ENCODE results near the gene SLF2. TPM values are rescaled to one million over a fixed set of nuclear protein-coding genes. Genes with fewer than 3 reads are reported as not detected.

Gene SLF2
- total RNA-seq, 2 donors from 2014 or later, result 47.4 to 52.6 TPM

DNA sequence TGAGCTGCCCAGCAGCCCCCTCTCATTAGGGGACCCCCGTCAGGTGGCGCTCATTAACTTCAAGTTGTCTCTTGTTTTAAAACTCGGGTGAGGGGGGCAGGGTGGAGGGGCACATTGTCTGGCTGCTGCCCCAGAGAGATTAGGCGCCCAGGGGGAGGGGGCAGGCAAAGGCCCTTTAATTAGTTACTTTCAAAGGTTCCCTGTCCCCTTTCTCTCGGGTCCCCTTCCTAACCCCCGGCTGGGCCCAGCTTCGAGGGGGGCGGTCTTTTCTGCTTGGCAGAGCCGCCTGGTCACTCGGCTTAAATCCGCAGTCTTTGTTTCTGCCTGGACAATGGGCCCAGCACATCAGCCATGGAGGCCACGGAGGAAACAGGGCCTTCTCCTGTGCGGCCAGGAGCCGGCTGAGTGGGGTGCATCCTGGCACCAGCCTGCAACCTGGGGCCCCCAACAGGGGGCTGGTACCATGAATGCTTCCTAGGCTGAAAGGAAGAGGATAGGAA lies 38.9 kb upstream of the SLF2 start:
- DNase-seq, result no peak
- H3K4me3 Mint-ChIP-seq, result no peak overlapping the region
- no peaks in the 10 kb centered on the region for H3K9me3 Mint-ChIP-seq
- no peak overlapping the region for H3K27ac Mint-ChIP-seq
- ATAC-seq (replicated peaks in 1 of 2), result no peak
- no peaks in the 10 kb centered on the region for H3K36me3 Mint-ChIP-seq (ENCODE audit: insufficient read depth in 2 of 2)
- peaks cover 5% of the 10 kb centered on the region for H3K4me1 Mint-ChIP-seq (ENCODE audit: low read depth)
- H3K27me3 Mint-ChIP-seq (ENCODE audit: low read depth), result no peaks in the 10 kb centered on the region

DNA sequence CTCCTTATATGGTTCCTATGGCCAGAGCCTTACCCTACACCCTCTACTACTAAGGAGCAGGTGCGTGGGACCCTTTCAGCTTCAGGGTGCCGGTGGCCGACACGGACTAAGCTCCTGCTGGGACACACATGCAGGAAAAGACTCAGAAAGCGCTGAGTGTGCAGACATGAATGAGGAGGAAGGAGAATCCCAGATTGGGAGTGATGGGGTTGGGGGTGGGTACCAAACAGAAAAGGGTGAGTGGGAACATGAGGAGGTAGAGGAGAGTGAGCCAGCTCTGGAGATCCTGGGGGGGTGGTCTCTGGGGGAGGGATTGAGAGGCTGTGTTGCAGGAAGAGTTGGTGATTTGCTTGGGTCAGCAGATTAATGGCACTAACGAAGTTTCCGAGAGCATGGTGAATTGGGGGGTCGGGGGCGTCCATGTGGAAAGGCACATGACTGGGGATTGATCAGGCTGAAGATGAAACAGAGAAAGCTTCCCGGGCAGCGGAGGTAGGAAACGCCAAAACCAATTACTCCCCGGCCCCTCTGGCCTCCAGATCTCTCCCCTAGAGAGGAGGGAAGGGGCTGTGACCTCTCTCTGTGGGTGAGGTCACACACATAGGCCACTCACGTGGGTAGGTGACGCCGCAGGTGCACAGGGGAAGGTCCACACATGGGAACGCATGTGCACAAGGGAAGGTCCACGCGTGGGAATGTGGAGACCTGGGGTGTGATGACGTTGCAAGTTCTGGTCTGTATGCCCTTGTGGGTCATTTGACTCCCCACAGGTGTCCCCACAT lies 37.9 kb upstream of the SLF2 start:
- ATAC-seq (replicated peaks in 1 of 2), result no peak
- H3K4me1 Mint-ChIP-seq (ENCODE audit: low read depth), result peaks cover 5% of the 10 kb centered on the region

GRCh38 chr10:100875484-100876166 lies 37.1 kb upstream of the SLF2 start:
- H3K9me3 Mint-ChIP-seq, result no peaks in the 10 kb centered on the region
- no peak for ATAC-seq (replicated peaks in 1 of 2)
- DNase-seq, result no peak
- H3K27ac Mint-ChIP-seq, result no peak overlapping the region
- no peak overlapping the region for H3K4me3 Mint-ChIP-seq
- H3K4me1 Mint-ChIP-seq (ENCODE audit: low read depth), result peaks cover 5% of the 10 kb centered on the region
- H3K36me3 Mint-ChIP-seq (ENCODE audit: insufficient read depth in 2 of 2), result no peaks in the 10 kb centered on the region
- no peaks in the 10 kb centered on the region for H3K27me3 Mint-ChIP-seq (ENCODE audit: low read depth)

More for the DNA sequence above, 37.9 kb upstream of the SLF2 start:
- H3K36me3 Mint-ChIP-seq (ENCODE audit: insufficient read depth in 2 of 2), result no peaks in the 10 kb centered on the region
- no peak overlapping the region for H3K27ac Mint-ChIP-seq
- DNase-seq, result no peak
- no peaks in the 10 kb centered on the region for H3K27me3 Mint-ChIP-seq (ENCODE audit: low read depth)
- H3K4me3 Mint-ChIP-seq, result no peak overlapping the region
- H3K9me3 Mint-ChIP-seq, result no peaks in the 10 kb centered on the region

DNA sequence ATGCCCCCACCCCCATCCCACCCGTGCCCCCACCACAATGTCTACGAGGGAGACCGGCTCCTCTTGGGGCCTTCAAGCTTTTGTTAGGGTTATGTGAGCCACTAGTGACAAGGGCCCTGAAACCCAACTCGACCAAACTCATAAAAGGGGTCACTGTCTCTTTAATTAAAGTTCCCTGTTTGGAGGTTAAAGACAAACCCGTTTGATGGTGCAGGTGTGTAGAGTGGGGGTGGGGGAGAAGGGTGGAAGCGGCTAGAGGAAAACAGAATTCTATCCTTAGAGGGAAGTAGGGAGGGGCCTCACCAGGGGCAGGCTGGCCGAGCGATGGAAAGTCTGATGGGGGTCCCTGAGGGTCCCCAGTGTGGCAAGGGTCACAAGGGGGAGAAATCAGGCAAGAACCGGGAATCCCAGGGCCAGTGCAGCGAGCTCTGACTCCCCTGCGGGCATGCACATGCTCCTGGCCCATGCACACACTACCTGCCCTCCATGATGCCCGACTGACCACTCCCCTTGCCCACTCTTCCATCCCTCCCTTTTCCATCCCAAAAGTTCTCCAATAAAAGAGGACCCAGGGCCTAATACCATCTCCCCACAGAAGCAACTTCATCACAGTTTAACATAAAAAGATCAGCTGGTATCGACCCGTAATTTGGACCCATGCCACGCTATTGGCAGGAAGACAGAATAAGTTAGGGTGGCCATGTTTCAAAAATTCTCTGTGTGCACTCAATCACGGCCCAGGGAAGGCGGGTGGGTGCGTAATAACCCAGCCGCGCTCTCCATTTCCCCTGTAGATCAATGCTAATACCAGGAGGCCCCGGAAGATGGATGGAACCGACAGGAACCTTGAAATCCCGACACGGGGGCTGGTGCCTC lies 35.9 kb upstream of the SLF2 start:
- peaks cover 4% of the 10 kb centered on the region for H3K4me1 Mint-ChIP-seq (ENCODE audit: low read depth)
- no peaks in the 10 kb centered on the region for H3K36me3 Mint-ChIP-seq (ENCODE audit: insufficient read depth in 2 of 2)
- H3K27ac Mint-ChIP-seq, result no peak overlapping the region
- ATAC-seq (replicated peaks in 1 of 2), result no peak
- no peaks in the 10 kb centered on the region for H3K9me3 Mint-ChIP-seq
- no peaks in the 10 kb centered on the region for H3K27me3 Mint-ChIP-seq (ENCODE audit: low read depth)
- DNase-seq, result no peak
- no peak overlapping the region for H3K4me3 Mint-ChIP-seq

- Mint-ChIP-seq H3K4me1 (ENCODE audit: low read depth) (no peaks in the 10 kb centered on the region), H3K36me3 (ENCODE audit: insufficient read depth in 2 of 2) (no peaks in the 10 kb centered on the region), H3K27ac (no peak overlapping the region), H3K27me3 (ENCODE audit: low read depth) (no peaks in the 10 kb centered on the region), H3K4me3 (no peak overlapping the region), H3K9me3 (no peaks in the 10 kb centered on the region)
- ATAC-seq (replicated peaks in 1 of 2) (no peak), DNase-seq (no peak)
These were observed 35.3 kb upstream of the SLF2 start for GRCh38 chr10:100877461-100877850.

GRCh38 chr10:100878291-100878910 lies 34.4 kb upstream of the SLF2 start:
- H3K27me3 Mint-ChIP-seq (ENCODE audit: low read depth), result no peaks in the 10 kb centered on the region
- peak; percentile 41 to 53 for DNase-seq
- no peak overlapping the region for H3K27ac Mint-ChIP-seq
- H3K9me3 Mint-ChIP-seq, result no peaks in the 10 kb centered on the region
- ATAC-seq (replicated peaks in 1 of 2), result peak; percentile 87
- no peaks in the 10 kb centered on the region for H3K4me1 Mint-ChIP-seq (ENCODE audit: low read depth)
- no peaks in the 10 kb centered on the region for H3K36me3 Mint-ChIP-seq (ENCODE audit: insufficient read depth in 2 of 2)
- H3K4me3 Mint-ChIP-seq, result no peak overlapping the region

DNA sequence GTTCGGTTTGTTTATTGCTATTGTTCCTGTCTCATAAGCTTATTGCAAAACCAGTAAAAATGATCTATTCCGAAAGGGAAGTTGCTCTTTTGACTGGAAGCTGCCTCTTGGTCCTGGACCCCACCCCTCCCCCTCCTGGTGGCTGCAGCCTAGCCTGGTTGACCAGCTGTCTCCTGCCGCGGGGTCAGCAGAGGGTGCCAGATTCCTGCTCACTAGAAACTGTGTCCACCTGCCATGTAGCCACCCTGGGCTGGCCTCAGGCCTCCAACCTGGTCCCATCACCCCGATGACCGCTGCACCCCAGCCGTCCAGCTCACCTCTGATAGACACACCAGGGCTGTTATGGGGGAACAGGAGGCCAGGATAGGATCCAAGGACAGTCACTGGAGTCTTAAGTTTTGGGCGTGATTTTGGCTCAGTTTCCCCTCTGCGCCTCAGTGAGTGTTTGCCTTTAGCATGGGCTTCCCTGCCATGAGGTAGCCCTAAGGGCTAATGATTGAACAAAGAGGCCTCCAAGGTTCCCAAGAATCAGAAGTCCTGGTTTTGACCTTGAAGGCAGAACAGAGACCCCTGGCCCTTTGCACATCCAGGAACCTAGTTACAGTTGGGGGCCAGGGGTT lies 32.9 kb upstream of the SLF2 start:
- ATAC-seq (replicated peaks in 1 of 2), result no peak
- H3K27ac Mint-ChIP-seq, result no peak overlapping the region
- H3K9me3 Mint-ChIP-seq, result no peaks in the 10 kb centered on the region
- H3K4me3 Mint-ChIP-seq, result no peak overlapping the region
- H3K4me1 Mint-ChIP-seq (ENCODE audit: low read depth), result no peaks in the 10 kb centered on the region
- H3K36me3 Mint-ChIP-seq (ENCODE audit: insufficient read depth in 2 of 2), result no peaks in the 10 kb centered on the region
- no peak for DNase-seq
- no peaks in the 10 kb centered on the region for H3K27me3 Mint-ChIP-seq (ENCODE audit: low read depth)

GRCh38 chr10:100881556-100882213 lies 31.1 kb upstream of the SLF2 start:
- DNase-seq, result no peak
- H3K27ac Mint-ChIP-seq, result no peak overlapping the region
- no peak overlapping the region for H3K4me3 Mint-ChIP-seq
- no peaks in the 10 kb centered on the region for H3K36me3 Mint-ChIP-seq (ENCODE audit: insufficient read depth in 2 of 2)
- no peaks in the 10 kb centered on the region for H3K9me3 Mint-ChIP-seq
- no peaks in the 10 kb centered on the region for H3K4me1 Mint-ChIP-seq (ENCODE audit: low read depth)
- no peaks in the 10 kb centered on the region for H3K27me3 Mint-ChIP-seq (ENCODE audit: low read depth)
- ATAC-seq (replicated peaks in 1 of 2), result no peak

DNA sequence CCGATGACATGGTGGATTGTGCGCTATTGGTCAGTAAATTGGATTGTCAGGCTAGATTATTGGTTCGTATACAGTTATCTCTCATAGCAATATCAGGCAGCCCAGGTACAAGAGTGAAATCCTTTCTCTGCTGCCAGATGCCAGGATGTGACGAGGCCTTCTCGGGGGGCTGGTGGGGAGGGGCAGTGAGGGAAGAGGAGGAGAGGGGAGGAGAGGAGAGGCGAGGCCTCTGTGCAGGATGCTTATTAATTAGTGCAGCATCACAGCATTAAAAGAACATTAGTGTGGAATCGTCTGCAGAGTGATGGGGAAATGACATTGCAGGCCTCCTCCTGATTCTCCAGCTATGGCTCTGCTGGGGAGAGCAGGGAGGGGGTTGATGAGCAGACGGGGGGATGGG lies 30.5 kb upstream of the SLF2 start:
- no peak overlapping the region for H3K4me3 Mint-ChIP-seq
- H3K27ac Mint-ChIP-seq, result no peak overlapping the region
- no peaks in the 10 kb centered on the region for H3K36me3 Mint-ChIP-seq (ENCODE audit: insufficient read depth in 2 of 2)
- ATAC-seq (replicated peaks in 1 of 2), result no peak
- no peaks in the 10 kb centered on the region for H3K4me1 Mint-ChIP-seq (ENCODE audit: low read depth)
- no peaks in the 10 kb centered on the region for H3K9me3 Mint-ChIP-seq
- H3K27me3 Mint-ChIP-seq (ENCODE audit: low read depth), result no peaks in the 10 kb centered on the region
- DNase-seq, result no peak

DNA sequence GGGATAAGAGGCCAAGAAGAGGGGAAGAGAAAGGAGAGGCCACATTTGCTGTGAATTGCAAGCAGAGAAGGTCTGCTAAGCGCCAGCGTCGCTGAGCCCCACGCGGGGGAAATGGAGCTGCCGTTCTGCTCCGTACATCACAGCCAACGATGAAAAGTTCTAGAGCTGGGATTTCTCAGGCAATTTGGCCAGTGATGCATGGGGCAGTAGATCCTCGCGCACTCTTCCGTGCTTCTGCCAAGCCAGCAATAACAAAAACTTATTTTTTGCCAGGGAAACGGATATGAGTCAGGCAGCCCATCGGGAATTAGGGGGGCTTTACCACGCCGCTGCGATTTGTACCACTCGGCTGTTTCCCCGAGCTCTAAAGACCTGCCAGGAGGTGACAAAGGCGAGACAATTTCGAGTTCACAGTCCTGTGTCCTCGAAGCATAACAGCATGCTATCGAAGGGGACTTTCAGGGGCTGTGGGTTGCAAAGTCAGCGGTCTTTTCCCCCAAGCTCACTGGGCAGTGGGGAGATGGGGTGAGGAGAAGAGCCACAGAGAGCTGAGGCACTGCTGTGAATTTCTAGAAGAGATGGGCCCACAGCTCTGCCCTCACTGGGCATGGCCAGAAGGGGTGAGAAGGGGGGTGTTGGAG lies 30.0 kb upstream of the SLF2 start:
- Mint-ChIP-seq H3K4me3 (no peak overlapping the region), H3K27ac (no peak overlapping the region)
- DNase-seq, result no peak

DNA sequence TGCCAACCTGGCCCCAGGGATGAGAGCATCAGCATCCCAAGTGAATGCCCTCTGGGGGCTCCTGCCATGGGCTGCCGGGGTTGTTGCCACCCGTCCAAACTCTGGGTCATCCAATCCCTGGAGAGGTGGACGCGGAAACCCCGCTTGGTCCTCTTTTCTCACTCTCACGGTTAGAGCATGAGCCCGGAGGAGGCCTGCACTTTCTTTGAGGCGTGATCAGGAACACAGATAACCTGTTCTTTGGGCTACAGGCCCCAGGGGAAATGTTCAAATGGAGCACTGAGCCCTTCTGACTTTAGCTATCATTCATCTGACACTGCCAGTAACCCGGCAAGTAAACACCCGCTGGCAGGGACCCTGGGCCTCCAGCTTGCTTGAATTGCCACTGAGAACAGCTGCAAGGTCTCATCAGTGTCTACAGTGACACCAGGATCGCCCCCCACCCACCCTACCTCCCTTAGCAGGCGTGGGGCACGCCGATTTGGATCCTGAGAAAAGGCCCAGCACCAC lies 29.4 kb upstream of the SLF2 start:
- no peak overlapping the region for H3K4me3 Mint-ChIP-seq
- peaks cover under 1% of the 10 kb centered on the region for H3K27me3 Mint-ChIP-seq (ENCODE audit: low read depth)
- no peaks in the 10 kb centered on the region for H3K9me3 Mint-ChIP-seq
- H3K27ac Mint-ChIP-seq, result no peak overlapping the region
- DNase-seq (no peak), ATAC-seq (replicated peaks in 1 of 2) (no peak)
- H3K36me3 Mint-ChIP-seq (ENCODE audit: insufficient read depth in 2 of 2), result no peaks in the 10 kb centered on the region
- H3K4me1 Mint-ChIP-seq (ENCODE audit: low read depth), result no peaks in the 10 kb centered on the region

More for the DNA sequence above, 30.0 kb upstream of the SLF2 start:
- no peaks in the 10 kb centered on the region for H3K9me3 Mint-ChIP-seq
- no peak for ATAC-seq (replicated peaks in 1 of 2)
- no peaks in the 10 kb centered on the region for H3K36me3 Mint-ChIP-seq (ENCODE audit: insufficient read depth in 2 of 2)
- H3K27me3 Mint-ChIP-seq (ENCODE audit: low read depth), result no peaks in the 10 kb centered on the region
- H3K4me1 Mint-ChIP-seq (ENCODE audit: low read depth), result no peaks in the 10 kb centered on the region

Data from activated T-cell treated with anti-CD3 and anti-CD28 coated beads, Interleukin-2, amount 50 U/mL, for 72 hours (primary cell).